Aorta (tissue), 5 donors: Measurements from ENCODE around the gene AMER3. TPM values are rescaled to one million over a fixed set of nuclear protein-coding genes. Genes with fewer than 3 reads are reported as not detected.

Experiments
- ATAC-seq: fragments of 200-7000 bp; cut with Tn5 transposase; one replicate; pipeline ENCODE4 v1.9.1; 2022; ENCODE audit warnings: moderate library complexity; ENCODE audit not compliant: low FRiP score
- DNase-seq, 2 donors: peaks; one replicate each; pipeline ENCODE4 v3.0.0-alpha.2; 2020
- H3K27ac ChIP-seq, 2 donors: one replicate each; pipeline ENCODE4 v1.5.1; 2013; ENCODE audit warnings: low read length in 2 of 2, mild to moderate bottlenecking in 2 of 2, moderate library complexity in 2 of 2, control low read depth in 1 of 2, inconsistent platforms in 1 of 2, low read depth in 1 of 2
- H3K27me3 ChIP-seq, 2 donors: one replicate each; pipeline ENCODE4 v1.6.1; 2013; ENCODE audit warnings: control low read depth in 1 of 2, low read length in 1 of 2, mild to moderate bottlenecking in 1 of 2, moderate library complexity in 1 of 2; ENCODE audit not compliant: insufficient read depth in 2 of 2, control insufficient read depth in 1 of 2
- H3K36me3 ChIP-seq, 2 donors: one replicate each; pipeline ENCODE4 v1.6.1; 2013; ENCODE audit warnings: control low read depth in 1 of 2, low read length in 1 of 2, mild to moderate bottlenecking in 1 of 2; ENCODE audit not compliant: insufficient read depth in 2 of 2, control insufficient read depth in 1 of 2
- H3K4me1 ChIP-seq, 2 donors: one replicate each; pipeline ENCODE4 v1.6.1; 2013; ENCODE audit warnings: low read length in 2 of 2, control low read depth in 1 of 2, mild to moderate bottlenecking in 1 of 2, moderate library complexity in 1 of 2; ENCODE audit not compliant: insufficient read depth in 2 of 2, control insufficient read depth in 1 of 2
- H3K4me3 ChIP-seq, 2 donors: one replicate each; pipeline ENCODE4 v1.5.1; 2013; ENCODE audit warnings: low read length in 2 of 2, control low read depth in 1 of 2, mild to moderate bottlenecking in 1 of 2
- H3K9me3 ChIP-seq: one replicate; pipeline ENCODE4 v1.6.1; 2013; ENCODE audit warnings: mild to moderate bottlenecking, low read length; ENCODE audit not compliant: control insufficient read depth
- WGBS, 2 donors: extraction: QIAGEN DNeasy Blood & Tissue Kit; methylation state at CpG; one replicate each; pipeline ENCODE4 v1.1.7; 2013; 5-methylcytosine and 5-hydroxymethylcytosine counted together
- intact Hi-C, 2 donors: fragments of 100-400 bp; cut with DNase I; formaldehyde crosslinking; loops; one replicate each; pipeline versions ENCODE4 v1.14.2 to v1.15.0; 2022
- polyA plus RNA-seq, 2 donors: library from polyadenylated mRNA; stranded (reverse); fragments of 200-250 nt; gene quantifications; one replicate each; pipeline ENCODE4 v1.2.3, GENCODE V29; 2013
- total RNA-seq, 2 donors: library from RNA; stranded (reverse); fragmentation: NEBNext Ultra II Directional; extraction: Animal tissue kit (Norgen Biotek cat#: 25700); gene quantifications; one replicate each; pipeline ENCODE4 v1.2.1, GENCODE V29; 2021
- donor health status: healthy with polysubstance abuse.
- donor health status: Bipolar disorder and iron deficiency.
- donor health status: DM: no; HTN: no; CAD: no.
- donor health status: DM: no; HTN: no; CAD: no.
- donor health status: DM: yes; HTN: yes; CAD: no.

Gene AMER3
- total and polyA plus RNA-seq, 4 donors, result not detected

DNA sequence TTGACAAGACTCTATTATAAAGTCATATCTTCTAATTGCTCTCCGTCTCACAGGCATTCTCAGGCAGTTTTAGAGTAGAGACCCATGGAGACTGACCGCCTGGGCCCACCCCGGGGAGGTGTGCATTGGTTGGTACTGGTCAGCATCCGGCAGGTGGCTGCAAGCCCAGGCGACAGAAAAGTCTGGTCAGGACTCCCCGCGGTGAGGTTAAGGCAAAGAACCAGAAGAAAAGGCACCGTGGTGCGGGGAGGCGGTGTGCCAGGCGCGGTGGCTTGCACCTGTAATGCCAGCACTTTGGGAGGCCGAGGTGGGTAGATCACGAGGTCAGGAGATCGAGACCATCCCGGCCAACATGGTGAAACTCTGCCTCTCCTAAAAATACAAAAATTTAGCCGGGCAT, 32.5 kb downstream of the AMER3 start:
- H3K36me3 ChIP-seq, result no peaks in the 10 kb centered on the region
- no peak for DNase-seq
- no peaks in the 10 kb centered on the region for H3K4me1 ChIP-seq
- no peaks in the 10 kb centered on the region for H3K9me3 ChIP-seq
- 88% methylated on average over 17 of the region's 17 CpGs for WGBS, 2 donors
- no peaks in the 10 kb centered on the region for H3K27me3 ChIP-seq
- ATAC-seq, result no peak
- intact Hi-C loops, result no loop called here
- H3K27ac ChIP-seq, result no peak overlapping the region
- H3K4me3 ChIP-seq, result no peak overlapping the region

DNA sequence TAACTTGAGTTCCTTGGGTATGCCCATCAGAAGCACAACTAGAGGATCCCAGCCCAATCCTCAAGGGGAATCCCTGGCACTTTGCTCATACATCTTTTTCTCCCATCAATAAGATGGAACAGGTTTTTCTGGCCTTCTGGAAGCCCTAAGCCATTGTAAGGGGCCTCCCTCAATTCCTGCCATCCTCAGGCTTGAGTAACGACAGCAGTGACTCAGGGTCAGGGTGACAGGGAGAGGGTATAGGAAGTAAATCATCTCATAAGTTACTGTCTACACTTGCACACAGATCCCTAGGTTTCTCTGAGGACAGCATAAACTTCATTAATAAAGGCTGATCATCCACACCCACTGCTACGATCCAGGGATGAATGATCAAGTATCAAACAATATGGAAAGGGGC, 35.0 kb downstream of the AMER3 start:
- Histone ChIP-seq H3K36me3 (no peaks in the 10 kb centered on the region), H3K27me3 (no peaks in the 10 kb centered on the region), H3K9me3 (no peaks in the 10 kb centered on the region), H3K4me1 (no peaks in the 10 kb centered on the region), H3K4me3 (no peak overlapping the region), H3K27ac (no peak overlapping the region)
- DNase-seq, result no peak
- WGBS, 2 donors, result 83 to 88% methylated on average over 2 of the region's 2 CpGs
- intact Hi-C loops, result loop anchor here in 1 of 2 donors (10.0 kb wide), 1 partner anchor 416 kb away; no protein-coding TSS in a partner anchor
- no peak for ATAC-seq

DNA sequence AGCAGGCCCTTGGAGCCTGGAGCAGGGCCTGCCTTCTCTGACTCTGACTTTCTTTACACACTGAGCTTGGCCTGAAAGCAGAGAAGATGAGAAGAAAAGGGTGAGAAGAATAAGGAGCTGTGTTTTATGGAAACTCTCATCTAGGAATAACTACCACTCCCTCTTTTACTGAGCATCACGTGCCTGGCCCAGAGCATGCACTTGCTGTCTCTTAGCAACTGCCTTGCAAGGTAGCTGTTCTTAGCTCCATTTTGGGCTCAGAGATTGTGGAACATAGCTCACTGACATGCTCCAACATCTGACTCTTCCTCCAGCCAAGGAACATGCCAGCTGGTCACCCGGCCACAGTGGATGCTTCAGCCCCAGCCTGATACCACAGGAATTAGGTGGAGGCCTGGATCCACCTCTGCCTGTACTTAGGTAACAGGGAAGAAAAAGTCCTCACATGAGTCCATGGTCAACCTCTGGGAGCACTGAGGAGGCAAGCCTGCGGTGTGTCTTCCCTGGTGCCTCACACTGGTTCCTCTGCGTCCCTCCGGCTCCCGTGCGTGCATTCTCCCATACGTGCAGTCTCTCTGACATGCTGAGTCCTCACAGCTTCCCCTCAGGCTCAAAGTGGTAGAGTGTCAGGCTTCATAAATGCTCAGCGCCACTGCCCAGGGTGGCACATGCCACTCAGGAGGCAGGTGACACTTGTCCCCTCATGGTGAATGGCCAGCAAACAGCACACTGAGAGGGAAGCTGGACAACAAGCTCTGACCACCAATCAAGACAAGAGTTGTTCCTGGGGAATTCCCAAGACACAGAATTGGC, 35.7 kb downstream of the AMER3 start:
- H3K36me3 ChIP-seq, result no peaks in the 10 kb centered on the region
- no peak overlapping the region for H3K4me3 ChIP-seq
- H3K27me3 ChIP-seq, result no peaks in the 10 kb centered on the region
- DNase-seq (no peak), ATAC-seq (no peak)
- intact Hi-C loops, result loop anchor here in 1 of 2 donors (10.0 kb wide), 1 partner anchor 416 kb away; no protein-coding TSS in a partner anchor
- H3K4me1 ChIP-seq, result no peaks in the 10 kb centered on the region
- no peak overlapping the region for H3K27ac ChIP-seq
- no peaks in the 10 kb centered on the region for H3K9me3 ChIP-seq
- WGBS, 2 donors, result 83 to 86% methylated on average over 9 of the region's 9 CpGs

DNA sequence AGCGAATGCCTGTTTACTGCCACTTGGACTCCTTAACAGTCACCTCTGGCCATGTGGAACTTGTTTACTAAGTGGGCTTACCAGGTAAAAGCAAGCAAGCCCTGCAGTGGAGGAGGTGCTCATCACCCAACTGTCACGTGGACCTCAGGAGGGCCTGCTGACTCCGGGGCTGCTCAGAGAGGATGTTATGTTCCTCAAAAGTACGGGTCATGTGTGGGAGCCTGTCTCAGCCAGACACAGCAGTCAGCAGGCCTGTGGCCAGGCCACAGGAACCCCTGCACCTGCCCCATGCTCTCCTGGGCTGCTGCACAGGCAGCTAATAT, 36.2 kb downstream of the AMER3 start:
- Histone ChIP-seq H3K4me3 (no peak overlapping the region), H3K9me3 (no peaks in the 10 kb centered on the region), H3K36me3 (no peaks in the 10 kb centered on the region), H3K27ac (no peak overlapping the region), H3K27me3 (no peaks in the 10 kb centered on the region), H3K4me1 (no peaks in the 10 kb centered on the region)
- no peak for ATAC-seq
- intact Hi-C loops, result loop anchor here in 1 of 2 donors (10.0 kb wide), 1 partner anchor 417 kb away; no protein-coding TSS in a partner anchor
- no peak for DNase-seq
- 69% methylated on average over 4 of the region's 4 CpGs for WGBS, 2 donors

DNA sequence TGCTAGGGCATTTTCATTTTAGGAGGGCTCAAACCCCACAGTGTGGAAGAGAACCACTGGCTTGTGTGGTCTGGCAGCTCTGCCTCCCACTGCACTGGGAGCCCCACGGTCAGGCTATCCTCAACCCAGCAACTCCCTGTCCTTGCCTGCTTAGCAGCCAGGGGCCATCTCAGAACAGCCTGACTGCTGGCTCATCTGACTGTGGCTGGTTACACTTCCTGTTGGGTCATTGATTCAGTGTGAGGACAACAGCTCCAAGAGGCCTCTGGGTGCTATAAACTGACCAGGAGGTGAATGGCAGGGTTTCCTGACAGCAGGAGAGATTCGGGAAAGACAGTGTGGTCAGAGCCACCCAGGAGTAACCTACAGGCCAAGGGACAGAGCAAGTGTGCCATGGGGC, 40.1 kb downstream of the AMER3 start:
- H3K27ac ChIP-seq, result no peak overlapping the region
- no peak overlapping the region for H3K4me3 ChIP-seq
- no peaks in the 10 kb centered on the region for H3K4me1 ChIP-seq
- DNase-seq (no peak), ATAC-seq (no peak)
- H3K36me3 ChIP-seq, result no peaks in the 10 kb centered on the region
- no peaks in the 10 kb centered on the region for H3K9me3 ChIP-seq
- H3K27me3 ChIP-seq, result no peaks in the 10 kb centered on the region
- intact Hi-C loops, result loop anchor here in 1 of 2 donors (5.0 to 10.0 kb wide), 2 partner anchors 297 to 421 kb away; partner anchors contain the start of gene FAM168B
- 62% methylated on average over 2 of the region's 2 CpGs for WGBS, 2 donors

DNA sequence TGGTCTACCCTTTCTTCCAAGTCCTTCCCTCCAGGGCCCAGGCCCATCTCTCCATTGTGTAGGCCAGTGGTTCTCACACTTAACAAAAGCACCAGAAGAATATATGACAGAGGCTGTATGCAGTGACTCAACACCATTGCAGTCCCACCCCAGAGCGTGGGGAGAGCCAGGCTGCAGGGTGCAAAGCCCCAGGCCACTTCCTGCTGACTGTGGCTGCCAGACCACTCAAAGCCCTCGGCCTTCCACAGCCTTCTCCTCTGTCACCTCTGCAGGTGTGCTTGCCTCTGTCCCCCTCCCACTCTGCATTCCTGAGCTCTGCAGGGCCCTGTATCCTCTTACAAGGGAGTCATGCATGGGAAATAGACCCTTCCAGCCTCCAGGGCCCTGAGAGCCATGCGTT, 41.0 kb downstream of the AMER3 start:
- Histone ChIP-seq H3K9me3 (no peaks in the 10 kb centered on the region), H3K4me1 (no peaks in the 10 kb centered on the region), H3K36me3 (no peaks in the 10 kb centered on the region), H3K4me3 (no peak overlapping the region), H3K27ac (no peak overlapping the region), H3K27me3 (no peaks in the 10 kb centered on the region)
- DNase-seq (no peak), ATAC-seq (no peak)
- intact Hi-C loops, result loop anchor here (2.0 to 10.0 kb wide), 3 partner anchors 125 to 421 kb away; partner anchors contain the start of gene FAM168B (in 1 of the 2)
- WGBS, 2 donors, result 68 to 70% methylated on average over 3 of the region's 3 CpGs

DNA sequence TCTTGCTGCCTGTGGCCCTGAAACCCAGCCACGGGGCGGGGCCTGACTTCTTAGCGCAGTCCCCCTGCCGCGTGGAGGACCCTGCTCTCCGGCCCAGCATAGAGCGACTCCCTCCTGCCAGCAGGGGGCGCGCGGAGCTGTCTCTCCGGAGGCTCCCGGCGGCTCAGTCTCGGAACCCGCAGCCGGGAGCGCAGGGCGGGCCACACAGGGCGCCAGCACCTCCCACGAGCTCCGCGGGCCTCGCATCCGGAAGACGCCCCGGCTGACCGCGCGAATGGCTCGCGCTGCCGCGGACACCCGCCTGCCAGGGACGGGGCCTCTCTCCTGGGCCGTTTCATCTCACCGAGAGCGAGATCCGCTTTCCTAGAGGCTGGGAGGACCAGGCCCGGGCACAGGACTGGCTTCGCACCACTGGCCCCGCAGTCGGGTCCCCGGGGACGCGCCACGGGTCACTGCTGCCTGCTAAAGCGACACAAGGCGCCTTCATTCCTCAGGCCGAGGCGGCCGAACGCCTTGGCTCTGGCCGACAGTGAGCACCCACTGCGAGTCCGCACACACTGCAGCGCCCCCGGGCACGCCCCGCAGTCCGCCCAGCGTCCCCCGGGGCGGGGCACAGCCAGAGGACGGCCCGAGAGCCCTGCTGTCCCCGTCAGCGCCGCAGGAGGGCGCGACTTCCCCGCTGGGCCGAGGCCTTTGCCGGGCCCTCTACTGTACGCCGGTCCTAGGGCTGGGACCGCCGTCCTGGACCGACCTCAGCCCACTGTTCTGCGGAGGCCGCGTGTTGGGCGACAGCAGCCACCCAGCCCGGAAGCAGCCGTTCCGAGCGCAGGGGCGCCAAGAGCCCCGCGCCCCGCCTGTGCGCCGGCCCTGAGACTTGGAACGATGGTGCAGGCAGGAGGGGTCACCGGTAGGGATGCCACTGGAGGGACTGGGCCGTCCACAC, 42.4 kb downstream of the AMER3 start:
- peak; percentile 94 to 98 for DNase-seq
- Histone ChIP-seq H3K27me3 (no peaks in the 10 kb centered on the region), H3K9me3 (no peaks in the 10 kb centered on the region), H3K36me3 (no peaks in the 10 kb centered on the region), H3K4me1 (no peaks in the 10 kb centered on the region), H3K4me3 (peak overlapping the region; percentile 36 to 37), H3K27ac (peak overlapping the region; percentile 38 to 72)
- ATAC-seq, result peak; percentile 99
- WGBS, 2 donors, result 0% methylated on average over 61 to 96 of the region's 96 CpGs
- intact Hi-C loops, result loop anchor here (1.0 to 10.0 kb wide), 6 partner anchors 76 to 423 kb away; partner anchors contain the start of gene FAM168B (in 1 of the 2)

DNA sequence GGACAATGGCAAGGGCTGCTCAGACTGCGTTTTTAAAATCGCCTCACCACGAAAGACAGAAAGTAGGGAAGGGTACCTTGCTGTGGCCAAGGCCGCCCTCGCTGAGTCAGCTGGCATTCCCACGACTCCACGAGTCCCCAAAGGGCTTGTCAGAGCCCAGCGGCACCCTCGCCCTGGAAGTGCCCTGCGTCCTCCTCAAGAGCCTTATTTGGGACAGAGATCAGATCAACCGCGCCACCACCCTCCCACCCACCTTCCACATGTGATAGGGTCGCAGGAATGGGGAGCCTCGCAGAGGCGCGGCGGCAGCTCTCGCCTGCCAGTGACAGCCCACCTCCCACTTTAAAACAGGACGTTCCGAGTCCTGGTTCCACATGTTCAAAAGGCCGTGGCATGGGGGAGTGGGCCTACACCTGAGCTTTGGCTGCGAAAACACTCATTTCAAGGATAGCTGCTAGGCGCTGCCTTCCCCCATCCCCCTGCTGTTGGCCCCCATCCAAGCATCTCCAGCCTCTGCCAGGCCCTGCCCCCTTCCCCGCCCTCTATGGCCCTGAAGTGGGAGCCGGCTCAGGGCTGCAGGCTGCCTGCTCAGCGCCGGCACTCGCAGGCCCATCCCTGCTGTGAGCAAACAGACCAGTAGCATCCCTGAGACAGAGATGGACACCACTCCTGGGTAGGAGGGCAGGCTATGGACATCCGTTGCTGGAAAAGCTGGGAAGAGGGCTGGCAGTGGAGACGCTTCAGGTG, 43.3 kb downstream of the AMER3 start:
- intact Hi-C loops, result loop anchor here (1.0 to 10.0 kb wide), 4 partner anchors 75 to 424 kb away; partner anchors contain the start of gene FAM168B (in 1 of the 2)
- Histone ChIP-seq H3K27ac (peak overlapping the region; percentile 20 to 66), H3K4me1 (no peaks in the 10 kb centered on the region), H3K27me3 (no peaks in the 10 kb centered on the region), H3K36me3 (no peaks in the 10 kb centered on the region), H3K9me3 (no peaks in the 10 kb centered on the region), H3K4me3 (peak overlapping the region in 1 of 2 donors; percentile 3)
- ATAC-seq (peak; percentile 36), DNase-seq (peak; percentile 70 to 83)
- whole genome bisulfite sequencing, 2 donors, result 9 to 11% methylated on average over 30 of the region's 30 CpGs
